ENCODE measurements around the gene MBD4.

GRCh38 chr3:129485721-129486663 is 46.2 kb upstream of the MBD4 start:
- TF ChIP-seq CTCF (IDR thresholded peaks at IDR 0.05) (no peak), POLR2A (IDR thresholded peaks at IDR 0.05) (no peak)
